Immature natural killer cell (primary cell): ENCODE results near the gene ZNF302. TPM values are rescaled to one million over a fixed set of nuclear protein-coding genes. Genes with fewer than 3 reads are reported as not detected.

Experiments used
- DNase-seq, 3 donors: peaks; one replicate each; pipeline ENCODE4 v3.0.0; 2022; ENCODE audit warnings: mixed read lengths in 1 of 3
- H3K27ac Mint-ChIP-seq, 6 donors: one replicate each; pipeline ENCODE4 v1.8.0; 2020; ENCODE audit warnings: mixed read lengths in 6 of 6, mild to moderate bottlenecking in 5 of 6, inconsistent platforms in 4 of 6, moderate library complexity in 3 of 6
- H3K27me3 Mint-ChIP-seq, 3 donors: one replicate each; pipeline ENCODE4 v1.8.0; 2020 to 2021; ENCODE audit warnings: low read depth in 3 of 3, mild to moderate bottlenecking in 3 of 3, mixed read lengths in 3 of 3, moderate library complexity in 3 of 3, inconsistent platforms in 1 of 3
- H3K36me3 Mint-ChIP-seq, 3 donors: one replicate each; pipeline ENCODE4 v1.8.0; 2020; ENCODE audit warnings: mixed read lengths in 3 of 3, inconsistent platforms in 2 of 3, mild to moderate bottlenecking in 2 of 3
- H3K4me1 Mint-ChIP-seq, 2 donors: one replicate each; pipeline ENCODE4 v1.8.0; 2020; ENCODE audit warnings: inconsistent platforms in 2 of 2, mild to moderate bottlenecking in 2 of 2, mixed read lengths in 2 of 2, moderate library complexity in 1 of 2
- H3K4me3 Mint-ChIP-seq, 5 donors: one replicate each; pipeline ENCODE4 v1.8.0; 2020; ENCODE audit warnings: mild to moderate bottlenecking in 5 of 5, mixed read lengths in 5 of 5, inconsistent platforms in 3 of 5, moderate library complexity in 3 of 5
- H3K9me3 Mint-ChIP-seq, 6 donors: one replicate each; pipeline ENCODE4 v1.8.0; 2020; ENCODE audit warnings: mild to moderate bottlenecking in 6 of 6, mixed read lengths in 6 of 6, inconsistent platforms in 4 of 6, moderate library complexity in 3 of 6
- polyA plus RNA-seq, 3 donors: library from polyadenylated mRNA; unstranded; fragments of 300-500 nt; fragmentation: Illumina TruSeq; gene quantifications; one replicate each; pipeline ENCODE4 v1.2.3, GENCODE V29; 2021

Gene ZNF302
- 10 to 100 TPM in 2 of 3 donors, 1 to 10 TPM in 1; 8.8 to 14.5 (median 11.2) TPM for polyA plus RNA-seq

- H3K4me3 Mint-ChIP-seq: peak within 1 kb of the TSS; percentile 93 to 100 (median 98)
- H3K36me3 Mint-ChIP-seq: peaks cover 35 to 39% (median 35%) of the 10 kb centered on the region in 3 donors
- peak; percentile 95 to 96 (median 95) for DNase-seq
- H3K27ac Mint-ChIP-seq: peak within 1 kb of the TSS; percentile 97 to 100 (median 98)
- H3K9me3 Mint-ChIP-seq: peaks cover 0 to 13% (median 9%) of the 10 kb centered on the region in 6 donors
- peaks cover 33 to 41% of the 10 kb centered on the region in 2 donors for H3K4me1 Mint-ChIP-seq
- H3K27me3 Mint-ChIP-seq: peaks cover 12 to 29% (median 29%) of the 10 kb centered on the region in 3 donors
Observed at GRCh38 chr19:34677386-34678084, at the start of gene ZNF302. ZNF302 (plus strand) TSS chr19:34677678; CDS start chr19:34678805, 1,127 bp downstream.

- H3K4me1 Mint-ChIP-seq: no peaks in the 10 kb centered on the region
- H3K9me3 Mint-ChIP-seq: peaks cover 2 to 7% (median 5%) of the 10 kb centered on the region in 6 donors
- H3K27ac Mint-ChIP-seq: no peak overlapping the region
- H3K27me3 Mint-ChIP-seq: peaks cover 2 to 6% (median 2%) of the 10 kb centered on the region in 3 donors
- no peaks in the 10 kb centered on the region for H3K36me3 Mint-ChIP-seq
- DNase-seq: no peak
- H3K4me3 Mint-ChIP-seq: no peak overlapping the region
Observed at GRCh38 chr19:34633802-34634201, 43.7 kb upstream of the ZNF302 start.

DNA sequence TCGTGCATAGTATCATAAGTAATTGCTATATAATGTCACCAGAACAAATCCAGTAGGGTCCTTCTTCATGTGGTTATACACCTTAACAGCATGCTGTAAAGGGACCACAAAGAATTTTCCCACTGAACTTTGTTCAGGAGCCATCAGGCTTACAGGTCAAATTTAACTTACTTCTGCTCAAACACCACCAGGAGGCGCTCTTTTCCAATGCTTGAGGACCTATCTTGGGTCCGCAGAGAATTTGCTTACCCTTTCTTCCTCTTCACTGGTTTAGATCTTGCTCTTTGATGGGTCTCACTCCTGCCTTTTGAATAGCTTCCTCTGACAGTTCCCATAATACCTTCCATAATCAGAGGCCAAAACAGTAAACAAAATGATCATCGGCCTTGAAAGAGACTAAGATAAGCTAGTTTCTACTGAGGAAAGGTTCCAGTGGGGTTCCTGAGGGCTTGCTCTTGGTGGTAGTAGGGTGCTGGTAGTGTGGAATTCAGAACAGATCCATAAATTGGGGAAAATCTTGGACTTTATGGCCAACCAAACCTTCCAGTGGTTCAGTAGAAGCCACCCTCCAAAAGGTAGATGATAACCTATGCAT is 37.9 kb upstream of the ZNF302 start:
- no peak overlapping the region for H3K4me3 Mint-ChIP-seq
- no peaks in the 10 kb centered on the region for H3K4me1 Mint-ChIP-seq
- H3K27ac Mint-ChIP-seq: no peak overlapping the region
- peak; percentile 49 to 65 (median 53) for DNase-seq
- H3K9me3 Mint-ChIP-seq: peaks cover 0 to 7% (median 4%) of the 10 kb centered on the region in 6 donors
- H3K27me3 Mint-ChIP-seq: peaks cover 0 to 14% (median 2%) of the 10 kb centered on the region in 3 donors
- H3K36me3 Mint-ChIP-seq: no peaks in the 10 kb centered on the region

DNA sequence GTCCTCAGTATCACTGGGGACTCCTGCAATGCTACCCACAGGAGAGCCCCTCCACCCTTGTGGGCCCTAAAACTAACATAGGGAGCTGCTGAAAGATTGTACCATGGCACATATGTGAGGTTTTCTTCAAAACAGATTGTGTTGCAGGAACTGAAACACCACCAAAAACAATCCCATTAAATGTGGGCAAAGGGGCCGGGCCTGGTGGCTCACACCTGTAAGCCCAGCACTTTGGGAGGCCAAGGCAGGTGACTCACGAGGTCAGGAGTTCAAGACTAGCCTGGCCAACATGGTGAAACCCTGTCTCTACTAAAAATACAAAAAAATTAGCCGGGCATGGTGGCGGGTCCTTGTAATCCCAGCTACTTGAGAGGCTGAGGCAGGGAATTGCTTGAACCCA is 35.2 kb upstream of the ZNF302 start:
- H3K9me3 Mint-ChIP-seq: no peaks in the 10 kb centered on the region
- no peak for DNase-seq
- H3K36me3 Mint-ChIP-seq: no peaks in the 10 kb centered on the region
- peaks cover 0 to 9% (median 2%) of the 10 kb centered on the region in 3 donors for H3K27me3 Mint-ChIP-seq
- H3K27ac Mint-ChIP-seq: no peak overlapping the region
- no peak overlapping the region for H3K4me3 Mint-ChIP-seq
- no peaks in the 10 kb centered on the region for H3K4me1 Mint-ChIP-seq

GRCh38 chr19:34644991-34645461 is 32.5 kb upstream of the ZNF302 start:
- H3K4me1 Mint-ChIP-seq: no peaks in the 10 kb centered on the region
- peaks cover 0 to 9% (median 0%) of the 10 kb centered on the region in 3 donors for H3K27me3 Mint-ChIP-seq
- no peak overlapping the region for H3K27ac Mint-ChIP-seq
- H3K36me3 Mint-ChIP-seq: no peaks in the 10 kb centered on the region
- no peaks in the 10 kb centered on the region for H3K9me3 Mint-ChIP-seq
- H3K4me3 Mint-ChIP-seq: no peak overlapping the region
- DNase-seq: no peak

- DNase-seq: no peak
- no peak overlapping the region for H3K4me3 Mint-ChIP-seq
- no peaks in the 10 kb centered on the region for H3K4me1 Mint-ChIP-seq
- H3K36me3 Mint-ChIP-seq: no peaks in the 10 kb centered on the region
- no peaks in the 10 kb centered on the region for H3K9me3 Mint-ChIP-seq
- peaks cover 0 to 9% (median 1%) of the 10 kb centered on the region in 3 donors for H3K27me3 Mint-ChIP-seq
- H3K27ac Mint-ChIP-seq: no peak overlapping the region
Observed at GRCh38 chr19:34645551-34645950, 31.9 kb upstream of the ZNF302 start.

DNA sequence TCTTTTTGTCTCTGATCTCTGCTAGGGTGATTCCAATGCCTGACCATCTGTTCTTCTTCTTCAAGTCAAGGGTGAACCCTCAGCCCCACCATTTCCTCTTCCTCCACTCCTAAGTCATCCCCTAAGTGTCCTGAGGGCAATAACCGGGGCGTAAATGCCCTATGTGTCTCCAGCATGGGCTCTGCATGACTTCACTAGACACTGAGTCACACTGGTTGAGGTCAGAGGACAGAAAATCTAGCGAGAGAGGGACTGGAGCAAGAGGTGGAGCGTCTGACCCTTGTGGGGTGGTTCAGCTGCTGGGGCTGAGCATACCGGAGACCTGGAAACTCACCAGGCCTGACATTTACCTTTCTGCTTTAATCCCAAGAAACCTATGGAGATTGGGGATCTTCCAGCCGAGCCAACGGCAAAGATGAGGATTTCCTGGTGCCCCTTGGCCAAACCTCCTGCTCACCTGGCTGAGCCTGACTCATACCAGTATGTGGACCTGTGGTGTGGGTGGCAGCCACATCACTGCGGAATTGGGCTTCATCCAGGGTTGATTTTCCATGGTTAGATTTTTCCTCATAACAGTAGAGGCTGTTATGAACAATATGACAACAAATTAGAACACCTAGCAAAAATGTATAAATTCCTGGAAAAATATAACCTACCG is 27.5 kb upstream of the ZNF302 start:
- Mint-ChIP-seq H3K4me1 (no peaks in the 10 kb centered on the region), H3K27me3 (peaks cover 0 to 5% (median 3%) of the 10 kb centered on the region in 3 donors), H3K4me3 (no peak overlapping the region), H3K36me3 (peaks cover 0 to 5% (median 0%) of the 10 kb centered on the region in 3 donors), H3K27ac (no peak overlapping the region), H3K9me3 (peaks cover 0 to 6% (median 4%) of the 10 kb centered on the region in 6 donors)
- DNase-seq: no peak

GRCh38 chr19:34651747-34652146 is 25.7 kb upstream of the ZNF302 start:
- peaks cover 0 to 6% (median 4%) of the 10 kb centered on the region in 6 donors for H3K9me3 Mint-ChIP-seq
- H3K27ac Mint-ChIP-seq: no peak overlapping the region
- H3K4me1 Mint-ChIP-seq: no peaks in the 10 kb centered on the region
- no peak for DNase-seq
- no peak overlapping the region for H3K4me3 Mint-ChIP-seq
- H3K27me3 Mint-ChIP-seq: peaks cover 0 to 5% (median 3%) of the 10 kb centered on the region in 3 donors
- H3K36me3 Mint-ChIP-seq: peaks cover 0 to 5% (median 0%) of the 10 kb centered on the region in 3 donors

GRCh38 chr19:34654796-34655195 is 22.7 kb upstream of the ZNF302 start:
- Mint-ChIP-seq H3K27me3 (peaks cover 5 to 6% (median 6%) of the 10 kb centered on the region in 3 donors), H3K9me3 (peaks cover 0 to 6% (median 5%) of the 10 kb centered on the region in 6 donors)

GRCh38 chr19:34655651-34656050 is 21.8 kb upstream of the ZNF302 start:
- peaks cover 0 to 6% (median 5%) of the 10 kb centered on the region in 6 donors for H3K9me3 Mint-ChIP-seq
- no peak overlapping the region for H3K27ac Mint-ChIP-seq
- peaks cover 0 to 5% (median 0%) of the 10 kb centered on the region in 3 donors for H3K36me3 Mint-ChIP-seq
- no peak for DNase-seq
- H3K27me3 Mint-ChIP-seq: peaks cover 4 to 6% (median 5%) of the 10 kb centered on the region in 3 donors
- H3K4me3 Mint-ChIP-seq: no peak overlapping the region
- H3K4me1 Mint-ChIP-seq: no peaks in the 10 kb centered on the region

More at GRCh38 chr19:34654796-34655195, 22.7 kb upstream of the ZNF302 start:
- DNase-seq: no peak
- H3K27ac Mint-ChIP-seq: no peak overlapping the region
- H3K4me1 Mint-ChIP-seq: no peaks in the 10 kb centered on the region
- no peak overlapping the region for H3K4me3 Mint-ChIP-seq
- peaks cover 0 to 5% (median 0%) of the 10 kb centered on the region in 3 donors for H3K36me3 Mint-ChIP-seq

DNA sequence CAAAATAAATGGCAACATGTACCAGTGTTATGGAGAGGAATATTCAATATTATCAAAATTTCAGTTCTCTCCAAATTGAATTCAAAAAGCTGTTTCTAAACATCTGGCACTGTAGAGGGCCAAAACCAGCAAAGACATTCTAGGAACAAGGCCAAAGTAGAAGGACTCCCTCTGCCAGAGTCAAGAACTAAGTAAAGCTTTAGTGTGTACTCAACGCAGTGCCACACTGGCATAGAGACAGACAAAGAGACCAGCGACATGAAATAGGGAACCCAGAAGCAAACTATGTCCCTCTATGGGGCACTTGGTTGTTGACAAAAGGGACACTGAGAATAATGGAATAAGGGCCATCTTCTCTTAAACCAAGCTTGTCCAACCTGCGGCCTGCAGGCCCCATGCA is 16.1 kb upstream of the ZNF302 start:
- DNase-seq: no peak
- H3K4me3 Mint-ChIP-seq: no peak overlapping the region
- H3K36me3 Mint-ChIP-seq: no peaks in the 10 kb centered on the region

GRCh38 chr19:34662919-34663318 is 14.6 kb upstream of the ZNF302 start:
- H3K9me3 Mint-ChIP-seq: peaks cover 0 to 1% (median 0%) of the 10 kb centered on the region in 6 donors

More for the DNA sequence above, 16.1 kb upstream of the ZNF302 start:
- peaks cover 8 to 11% of the 10 kb centered on the region in 2 donors for H3K4me1 Mint-ChIP-seq
- peak overlapping the region in 1 of 6 donors; percentile 74 for H3K27ac Mint-ChIP-seq
- peaks cover 0 to 2% (median 0%) of the 10 kb centered on the region in 6 donors for H3K9me3 Mint-ChIP-seq
- peaks cover 0 to 6% (median 3%) of the 10 kb centered on the region in 3 donors for H3K27me3 Mint-ChIP-seq

GRCh38 chr19:34664168-34664567 is 13.3 kb upstream of the ZNF302 start:
- DNase-seq: no peak
- no peaks in the 10 kb centered on the region for H3K36me3 Mint-ChIP-seq
- no peak overlapping the region for H3K27ac Mint-ChIP-seq
- no peak overlapping the region for H3K4me3 Mint-ChIP-seq
- H3K4me1 Mint-ChIP-seq: peaks cover 8 to 22% of the 10 kb centered on the region in 2 donors
- H3K27me3 Mint-ChIP-seq: peaks cover 0 to 4% (median 0%) of the 10 kb centered on the region in 3 donors
- no peaks in the 10 kb centered on the region for H3K9me3 Mint-ChIP-seq

More at GRCh38 chr19:34662919-34663318, 14.6 kb upstream of the ZNF302 start:
- peaks cover 0 to 6% (median under 1%) of the 10 kb centered on the region in 3 donors for H3K27me3 Mint-ChIP-seq
- no peak overlapping the region for H3K4me3 Mint-ChIP-seq
- H3K4me1 Mint-ChIP-seq: peaks cover 8 to 20% of the 10 kb centered on the region in 2 donors
- peak; percentile 4 to 42 (median 30) for DNase-seq
- H3K36me3 Mint-ChIP-seq: no peaks in the 10 kb centered on the region
- H3K27ac Mint-ChIP-seq: peak overlapping the region in 2 of 6 donors; percentile 14 to 38
